ENCODE results near the gene APBB2. TPM values are rescaled to one million over a fixed set of nuclear protein-coding genes. Genes with fewer than 3 reads are reported as not detected.
A peak's percentile ranks its signal among the peaks of the same experiment; 100 is the strongest.

The APBB2 gene
- total RNA-seq, 4 donors from 2014 or later = 51.7 to 75.9 (median 71.1) TPM

DNA sequence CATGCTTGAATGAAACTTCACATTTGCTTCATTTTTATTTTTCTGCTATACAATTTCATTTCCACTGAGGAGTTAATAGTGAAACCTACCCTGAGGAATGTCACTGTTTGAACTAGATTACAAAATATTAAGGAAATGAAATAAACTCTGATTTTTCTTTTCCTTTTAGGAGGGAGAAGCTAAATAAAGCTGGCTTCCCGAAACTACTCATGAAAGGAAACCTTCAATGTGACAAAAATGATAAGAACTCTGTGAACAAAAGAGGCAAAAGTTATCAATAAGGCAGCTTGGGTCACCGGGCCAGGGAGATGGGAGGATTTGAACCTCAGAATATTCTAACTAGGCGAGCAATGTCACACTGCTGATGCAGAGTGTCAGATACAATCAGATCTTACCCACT is 185.2 kb downstream of the APBB2 start:
- WGBS = 74% methylated on average over 3 of the region's 3 CpGs
- TF ChIP-seq POLR2A (IDR thresholded peaks at IDR 0.05; ENCODE audit: low read depth) = no peak
- TF ChIP-seq POLR2AphosphoS5 (IDR thresholded peaks at IDR 0.05) = no peak
- TF ChIP-seq EP300 (IDR thresholded peaks at IDR 0.05) = no peak
- TF ChIP-seq, protein P1, sequence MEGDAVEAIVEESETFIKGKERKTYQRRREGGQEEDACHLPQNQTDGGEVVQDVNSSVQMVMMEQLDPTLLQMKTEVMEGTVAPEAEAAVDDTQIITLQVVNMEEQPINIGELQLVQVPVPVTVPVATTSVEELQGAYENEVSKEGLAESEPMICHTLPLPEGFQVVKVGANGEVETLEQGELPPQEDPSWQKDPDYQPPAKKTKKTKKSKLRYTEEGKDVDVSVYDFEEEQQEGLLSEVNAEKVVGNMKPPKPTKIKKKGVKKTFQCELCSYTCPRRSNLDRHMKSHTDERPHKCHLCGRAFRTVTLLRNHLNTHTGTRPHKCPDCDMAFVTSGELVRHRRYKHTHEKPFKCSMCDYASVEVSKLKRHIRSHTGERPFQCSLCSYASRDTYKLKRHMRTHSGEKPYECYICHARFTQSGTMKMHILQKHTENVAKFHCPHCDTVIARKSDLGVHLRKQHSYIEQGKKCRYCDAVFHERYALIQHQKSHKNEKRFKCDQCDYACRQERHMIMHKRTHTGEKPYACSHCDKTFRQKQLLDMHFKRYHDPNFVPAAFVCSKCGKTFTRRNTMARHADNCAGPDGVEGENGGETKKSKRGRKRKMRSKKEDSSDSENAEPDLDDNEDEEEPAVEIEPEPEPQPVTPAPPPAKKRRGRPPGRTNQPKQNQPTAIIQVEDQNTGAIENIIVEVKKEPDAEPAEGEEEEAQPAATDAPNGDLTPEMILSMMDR (IDR thresholded peaks at IDR 0.05) = no peak
- no peak for DNase-seq (ENCODE audit: extremely low spot score)
- H3K9me3 ChIP-seq = peaks cover 0 to 23% (median 12%) of the 10 kb centered on the region in 4 donors
- intact Hi-C loops (cut with DNase I) = no loop called here
- peak overlapping the region in 1 of 4 donors; percentile 30 for H3K27ac ChIP-seq (replicated peaks in 1 of 4)
- peaks cover 0 to 8% (median 1%) of the 10 kb centered on the region in 4 donors for H3K4me1 ChIP-seq
- no peak overlapping the region for H3K4me3 ChIP-seq
- no peaks in the 10 kb centered on the region for H3K36me3 ChIP-seq
- H3K27me3 ChIP-seq = no peaks in the 10 kb centered on the region

DNA sequence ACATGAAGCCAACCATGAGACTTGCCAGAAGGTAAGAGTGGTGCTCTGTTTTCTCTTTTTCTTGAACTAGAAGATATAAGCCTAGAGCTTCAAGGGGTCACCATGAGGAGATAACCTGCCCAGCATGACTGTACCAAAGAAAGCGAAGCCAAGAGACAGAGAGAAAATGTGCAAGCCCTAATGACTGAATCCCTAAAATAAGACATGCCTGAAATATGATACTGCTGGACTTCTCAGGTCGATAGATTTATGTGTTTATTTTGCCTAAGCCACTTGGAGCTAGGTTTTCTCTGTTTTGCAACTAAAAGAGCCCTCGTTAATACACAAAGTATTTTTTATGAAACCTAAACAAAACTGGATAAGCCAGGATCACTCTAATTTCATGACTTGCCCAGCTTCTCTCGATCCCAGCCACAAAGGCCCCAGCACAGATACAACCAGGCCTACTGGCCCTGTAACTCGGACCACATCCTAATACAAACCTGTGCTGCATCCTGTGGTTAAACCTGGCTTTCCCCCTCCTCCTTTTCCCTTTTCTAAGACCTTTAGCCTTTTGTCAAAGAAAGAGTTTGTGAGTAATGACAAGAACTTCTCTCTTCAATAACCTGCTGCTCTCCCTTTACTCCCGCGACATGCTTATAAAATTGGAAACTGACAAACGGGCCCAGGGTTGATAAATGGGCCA is 185.8 kb downstream of the APBB2 start:
- Histone ChIP-seq H3K36me3 (no peaks in the 10 kb centered on the region), H3K9me3 (peaks cover 0 to 28% (median 13%) of the 10 kb centered on the region in 4 donors), H3K27me3 (no peaks in the 10 kb centered on the region), H3K27ac (replicated peaks in 1 of 4) (peak overlapping the region in 1 of 4 donors; percentile 22), H3K4me1 (peaks cover 0 to 8% (median 1%) of the 10 kb centered on the region in 4 donors), H3K4me3 (no peak overlapping the region)
- intact Hi-C loops (cut with DNase I) = no loop called here
- TF ChIP-seq POLR2AphosphoS5 (IDR thresholded peaks at IDR 0.05) = no peak
- TF ChIP-seq, protein P1 (IDR thresholded peaks at IDR 0.05) = no peak
- TF ChIP-seq EP300 (IDR thresholded peaks at IDR 0.05) = no peak
- TF ChIP-seq POLR2A (IDR thresholded peaks at IDR 0.05; ENCODE audit: low read depth) = no peak
- no peak for DNase-seq (ENCODE audit: extremely low spot score)
- WGBS = 79% methylated on average over 8 of the region's 8 CpGs

DNA sequence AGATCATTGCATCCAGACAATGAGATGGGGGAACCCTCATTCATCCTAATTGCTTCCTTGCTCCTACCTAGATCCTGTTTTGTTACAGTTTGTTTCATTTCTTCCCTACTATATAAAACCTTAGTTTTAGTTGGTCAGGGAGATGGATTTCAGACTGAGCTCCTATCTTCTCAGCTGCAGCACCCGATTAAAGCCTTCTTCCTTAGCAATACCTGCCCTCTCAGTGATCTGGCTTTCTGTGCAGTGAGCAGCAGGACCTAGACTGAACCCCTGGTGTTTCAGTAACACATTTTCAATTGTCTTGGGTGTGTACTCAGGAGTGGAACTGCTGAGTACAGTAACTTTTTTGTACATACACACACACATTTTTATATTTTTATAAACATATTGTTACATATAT is 187.4 kb downstream of the APBB2 start:
- WGBS = 100% methylated on average over 1 of the region's 1 CpG
- no peaks in the 10 kb centered on the region for H3K36me3 ChIP-seq
- H3K4me1 ChIP-seq = peaks cover 0 to 8% (median 1%) of the 10 kb centered on the region in 4 donors
- H3K9me3 ChIP-seq = peaks cover 0 to 28% (median 13%) of the 10 kb centered on the region in 4 donors
- no peak for DNase-seq (ENCODE audit: extremely low spot score)
- no peak for TF ChIP-seq POLR2AphosphoS5 (IDR thresholded peaks at IDR 0.05)
- TF ChIP-seq EP300 (IDR thresholded peaks at IDR 0.05) = no peak
- TF ChIP-seq, protein P1 (IDR thresholded peaks at IDR 0.05) = no peak
- TF ChIP-seq POLR2A (IDR thresholded peaks at IDR 0.05; ENCODE audit: low read depth) = no peak
- no peak overlapping the region for H3K27ac ChIP-seq (replicated peaks in 1 of 4)
- H3K27me3 ChIP-seq = no peaks in the 10 kb centered on the region
- no peak overlapping the region for H3K4me3 ChIP-seq
- intact Hi-C loops (cut with DNase I) = no loop called here

DNA sequence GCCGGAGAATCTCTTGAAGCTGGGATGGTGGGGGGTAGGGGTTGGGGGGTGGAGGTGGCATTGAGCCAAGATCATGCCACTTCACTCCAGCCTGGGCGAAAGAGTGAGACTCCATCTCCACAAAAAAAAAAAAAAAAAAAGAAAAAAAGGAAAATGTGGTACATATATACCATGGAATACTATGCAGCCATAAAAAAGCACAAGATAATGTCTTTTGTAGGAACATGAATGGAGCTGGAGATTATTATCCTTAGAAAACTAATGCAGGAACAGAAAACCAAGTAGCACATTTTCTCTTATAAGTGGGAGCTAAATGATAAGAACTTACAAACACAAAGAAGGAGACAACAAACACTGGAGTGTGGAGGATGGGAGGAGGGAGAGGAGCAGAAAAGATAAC is 188.5 kb downstream of the APBB2 start:
- Histone ChIP-seq H3K4me3 (no peak overlapping the region), H3K9me3 (peaks cover 0 to 28% (median 13%) of the 10 kb centered on the region in 4 donors), H3K4me1 (peaks cover 0 to 8% (median 1%) of the 10 kb centered on the region in 4 donors), H3K27ac (replicated peaks in 1 of 4) (no peak overlapping the region), H3K27me3 (no peaks in the 10 kb centered on the region), H3K36me3 (no peaks in the 10 kb centered on the region)
- WGBS = 97% methylated on average over 2 of the region's 2 CpGs
- no peak for DNase-seq (ENCODE audit: extremely low spot score)
- intact Hi-C loops (cut with DNase I) = no loop called here
- TF ChIP-seq EP300 (IDR thresholded peaks at IDR 0.05) = no peak

DNA sequence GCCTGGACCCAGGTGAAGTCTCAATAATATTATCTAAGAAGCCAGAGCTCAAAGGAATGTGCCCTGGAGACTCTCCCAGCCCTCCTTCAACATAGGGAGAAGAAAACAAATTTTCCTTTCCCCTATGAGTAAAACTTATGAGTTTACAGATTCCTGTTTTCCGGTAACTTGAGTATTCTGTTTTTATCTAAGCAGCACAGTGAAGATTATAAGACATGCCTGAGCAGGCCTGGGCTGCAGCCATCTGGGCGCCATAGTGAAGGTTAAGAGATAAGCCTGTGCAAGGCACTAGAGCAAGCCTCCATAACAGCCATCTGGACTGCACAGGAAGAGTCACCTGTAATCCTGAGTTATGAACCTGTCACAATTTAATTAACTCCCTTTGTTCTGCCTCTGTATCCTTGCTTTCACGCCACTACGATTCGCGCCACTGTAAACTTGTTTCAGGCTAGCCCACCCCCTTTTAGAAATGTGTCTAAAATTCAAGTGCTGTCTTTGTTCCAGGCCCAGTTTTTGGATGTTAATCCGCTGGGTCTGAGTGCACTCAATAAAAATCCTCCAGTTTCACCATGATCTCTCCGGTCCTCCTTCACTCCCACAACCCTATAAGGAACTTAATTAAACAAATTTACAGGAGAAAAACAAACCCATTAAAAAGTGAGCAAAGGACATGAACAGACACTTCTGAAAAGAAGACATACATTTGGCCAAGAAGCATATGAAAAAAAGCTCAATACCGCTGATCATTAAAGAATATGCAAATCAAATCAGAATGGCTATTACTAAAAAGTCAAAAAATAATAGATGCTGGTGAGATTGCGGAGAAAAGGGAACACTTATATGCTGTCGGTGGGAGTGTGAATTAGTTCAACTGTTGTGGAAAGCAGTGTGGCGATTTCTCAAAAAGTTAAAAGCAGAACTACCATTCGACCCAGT is 189.5 kb downstream of the APBB2 start:
- no peak overlapping the region for H3K4me3 ChIP-seq
- peaks cover 0 to 28% (median 13%) of the 10 kb centered on the region in 4 donors for H3K9me3 ChIP-seq
- peaks cover 0 to 8% (median 1%) of the 10 kb centered on the region in 4 donors for H3K4me1 ChIP-seq
- H3K36me3 ChIP-seq = no peaks in the 10 kb centered on the region
- no peak for DNase-seq (ENCODE audit: extremely low spot score)
- TF ChIP-seq, protein P1 (IDR thresholded peaks at IDR 0.05) = no peak
- TF ChIP-seq POLR2A (IDR thresholded peaks at IDR 0.05; ENCODE audit: low read depth) (no peak), EP300 (IDR thresholded peaks at IDR 0.05) (no peak)
- intact Hi-C loops (cut with DNase I) = no loop called here
- no peaks in the 10 kb centered on the region for H3K27me3 ChIP-seq
- H3K27ac ChIP-seq (replicated peaks in 1 of 4) = no peak overlapping the region
- WGBS = 90% methylated on average over 13 of the region's 13 CpGs

Data from esophagus muscularis mucosa (tissue), 4 donors.